HG02981 (cell line): Measurements from ENCODE around the gene KLHL26.

Source experiments
- ATAC-seq: cut with Tn5 transposase; IDR thresholded peaks from one replicate; pipeline ENCODE4 v1.9.1; 2021; ENCODE audit warnings: mild to moderate bottlenecking, moderate library complexity; ENCODE audit not compliant: unreplicated experiment

KLHL26 gene

DNA sequence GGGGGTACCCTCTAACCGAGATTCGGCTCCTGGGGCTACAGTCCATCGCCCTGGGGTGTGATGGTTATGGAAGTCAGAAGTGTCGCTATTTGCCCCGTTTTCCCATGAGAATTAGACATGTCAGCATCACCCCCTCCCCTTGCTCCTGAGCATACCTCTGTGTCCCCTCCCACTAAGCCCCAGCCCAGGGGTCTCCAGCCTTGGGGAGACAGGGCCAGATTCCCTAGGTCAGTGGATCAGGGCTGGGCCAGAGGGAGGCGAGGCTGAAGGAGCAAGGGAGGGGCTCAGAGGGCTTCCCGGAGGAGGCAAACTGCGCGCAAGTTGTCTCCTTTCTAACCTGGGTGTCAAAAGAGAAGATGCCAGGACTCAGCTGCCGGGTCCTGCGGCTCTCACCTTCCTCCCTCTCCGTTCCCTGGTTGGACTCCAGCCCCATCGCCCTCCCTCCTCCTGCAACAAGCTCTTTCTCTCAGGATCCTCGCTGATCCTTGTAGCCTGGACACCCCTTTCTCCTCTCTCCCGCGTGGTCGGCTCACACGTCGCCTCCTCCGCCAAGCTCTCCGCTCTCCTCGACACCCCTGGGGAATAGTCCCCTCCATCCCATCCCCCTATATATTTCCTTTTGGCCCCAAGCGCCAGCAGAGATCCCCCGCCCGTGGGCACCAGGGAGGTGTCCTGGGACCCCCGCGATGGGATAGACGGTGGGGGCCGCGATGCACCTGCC, 24.6 kb upstream of the KLHL26 start:
- ATAC-seq = no peak

DNA sequence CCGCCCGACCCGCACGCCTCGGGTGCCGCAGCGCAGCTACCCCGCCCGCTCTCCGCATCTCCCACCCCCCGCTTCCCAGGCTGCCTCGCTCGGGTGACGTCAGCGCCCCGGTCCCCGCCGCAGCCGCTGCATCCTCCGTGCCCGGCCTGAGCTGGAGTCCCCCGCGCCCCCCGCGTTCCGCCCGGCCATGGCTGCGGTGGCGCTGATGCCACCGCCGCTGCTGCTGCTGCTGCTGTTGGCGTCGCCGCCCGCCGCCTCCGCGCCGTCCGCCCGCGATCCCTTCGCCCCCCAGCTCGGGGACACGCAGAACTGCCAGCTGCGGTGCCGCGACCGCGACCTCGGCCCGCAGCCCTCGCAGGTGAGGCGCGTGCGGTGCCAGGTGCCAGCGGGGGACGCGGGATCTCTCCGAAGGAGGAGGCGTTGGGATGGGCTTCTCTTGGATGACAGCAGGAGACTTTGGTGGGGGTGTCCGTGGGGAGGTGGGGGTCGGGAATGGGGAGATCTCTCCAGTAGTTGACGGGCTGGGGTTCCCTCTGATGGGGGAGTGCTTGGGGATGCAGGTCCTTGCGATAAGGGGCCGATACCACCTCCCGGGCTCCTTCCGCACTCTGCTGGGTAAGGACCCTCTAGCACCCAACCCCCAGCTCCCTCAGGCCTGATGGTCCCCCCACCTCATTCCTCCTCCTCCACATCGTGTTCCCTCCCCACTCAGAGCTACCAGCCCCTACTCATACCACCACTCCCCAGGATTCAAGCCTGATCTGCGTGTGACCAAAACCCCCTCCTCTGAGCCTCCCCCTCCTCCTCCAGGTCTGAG, 23.8 kb upstream of the KLHL26 start, which contains the start of gene TMEM59L:
TMEM59L (plus strand) TSS at position 99 of the 817 bp plus-strand sequence; CDS start at position 188, 89 bp downstream.
- no peak for ATAC-seq

DNA sequence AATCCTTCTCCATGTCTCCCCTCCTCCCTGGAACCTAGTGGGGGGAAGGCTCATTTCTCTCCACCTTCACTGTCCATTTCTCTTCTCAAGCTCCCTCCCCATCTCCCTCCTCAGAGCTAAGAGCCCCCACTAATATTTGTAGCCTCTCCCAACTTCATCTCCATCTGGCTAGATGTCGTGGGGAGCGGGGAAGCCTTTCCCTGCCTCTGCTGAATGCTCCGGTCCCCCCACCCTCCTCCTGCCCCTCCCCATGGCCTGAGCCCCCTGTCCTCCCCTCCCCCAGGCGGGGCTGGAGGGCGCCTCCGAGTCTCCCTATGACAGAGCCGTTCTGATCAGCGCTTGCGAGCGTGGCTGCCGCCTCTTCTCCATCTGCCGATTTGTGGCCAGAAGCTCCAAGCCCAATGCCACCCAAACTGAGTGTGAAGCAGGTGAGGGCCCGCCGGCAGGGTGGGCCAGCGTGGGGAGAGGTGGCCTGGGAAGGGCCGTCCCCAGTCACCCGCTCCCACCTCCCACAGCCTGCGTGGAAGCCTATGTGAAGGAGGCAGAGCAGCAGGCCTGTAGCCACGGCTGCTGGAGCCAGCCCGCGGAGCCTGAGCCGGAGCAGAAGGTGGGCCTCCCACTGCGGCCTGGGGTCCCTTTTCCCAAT, 23.1 kb upstream of the KLHL26 start:
- no peak for ATAC-seq

DNA sequence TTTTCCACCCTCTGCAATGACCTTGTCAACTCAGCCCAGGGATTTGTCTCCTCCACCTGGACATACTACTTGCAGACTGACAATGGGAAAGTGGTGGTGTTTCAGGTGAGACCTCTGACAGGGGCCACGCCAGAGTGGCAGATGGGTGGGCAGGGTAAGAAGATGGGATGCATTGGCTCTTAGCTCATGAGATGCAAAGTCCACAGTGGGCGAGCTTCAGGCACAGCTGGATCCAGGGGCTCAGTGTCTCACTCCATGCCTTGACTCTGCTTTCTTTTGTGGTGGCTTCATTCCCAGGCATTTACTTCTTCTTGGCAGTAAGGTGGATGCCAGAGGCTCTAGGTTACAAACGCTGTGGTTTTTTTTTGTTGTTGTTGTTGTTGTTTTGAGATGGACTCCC, 20.8 kb upstream of the KLHL26 start:
- ATAC-seq = no peak

DNA sequence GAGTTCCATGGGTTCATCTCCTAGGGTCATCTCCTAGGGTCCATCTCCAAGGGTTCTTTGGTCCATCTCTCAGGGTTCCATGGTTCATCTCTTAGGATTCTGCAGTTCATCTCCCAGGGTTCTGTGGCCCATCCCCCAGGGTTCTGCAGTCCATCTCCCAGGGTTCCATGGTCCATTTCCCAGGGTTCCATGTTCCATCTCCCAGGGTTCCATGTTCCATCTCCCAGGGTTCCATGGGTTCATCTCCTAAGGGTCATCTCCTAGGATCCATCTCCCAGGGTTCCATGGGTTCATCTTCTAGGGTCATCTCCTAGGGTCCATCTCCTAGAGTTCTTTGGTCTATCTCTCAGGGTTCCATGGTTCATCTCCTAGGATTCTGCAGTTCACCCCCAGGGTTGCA, 19.3 kb upstream of the KLHL26 start:
- ATAC-seq = no peak

DNA sequence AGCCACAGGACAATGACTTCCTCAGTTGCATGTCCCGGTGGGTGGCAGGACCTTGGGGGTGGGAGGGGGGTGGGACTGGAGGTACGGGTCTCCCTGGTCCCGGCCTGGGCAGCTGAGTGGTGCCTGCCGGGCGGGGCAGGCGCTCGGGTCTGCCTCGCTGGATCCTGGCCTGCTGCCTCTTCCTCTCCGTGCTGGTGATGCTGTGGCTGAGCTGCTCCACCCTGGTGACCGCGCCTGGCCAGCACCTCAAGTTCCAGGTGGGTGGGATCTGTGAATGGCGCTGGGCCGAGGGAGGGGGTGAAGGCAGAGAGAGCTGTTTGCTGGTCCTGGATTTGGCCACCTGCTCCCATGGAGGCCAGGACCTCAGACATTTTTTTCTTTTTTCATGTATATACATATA, 18.6 kb upstream of the KLHL26 start:
- ATAC-seq = no peak

DNA sequence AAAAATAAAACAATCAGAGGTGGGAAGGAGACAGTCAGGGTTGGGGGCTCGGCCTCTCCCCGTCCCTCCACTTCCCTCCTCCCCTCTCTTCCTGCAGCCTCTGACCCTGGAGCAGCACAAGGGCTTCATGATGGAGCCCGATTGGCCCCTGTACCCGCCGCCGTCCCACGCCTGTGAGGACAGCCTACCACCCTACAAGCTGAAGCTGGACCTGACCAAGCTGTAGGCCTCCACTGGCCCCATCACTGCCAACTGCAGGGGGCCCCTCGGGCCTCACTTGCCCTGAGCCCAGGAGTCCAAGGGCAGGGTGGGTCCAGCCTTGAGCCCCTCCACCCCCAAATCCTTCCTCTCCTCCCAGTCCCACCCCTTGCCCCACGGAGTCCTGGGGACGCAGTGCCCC, 16.5 kb upstream of the KLHL26 start:
- no peak for ATAC-seq

DNA sequence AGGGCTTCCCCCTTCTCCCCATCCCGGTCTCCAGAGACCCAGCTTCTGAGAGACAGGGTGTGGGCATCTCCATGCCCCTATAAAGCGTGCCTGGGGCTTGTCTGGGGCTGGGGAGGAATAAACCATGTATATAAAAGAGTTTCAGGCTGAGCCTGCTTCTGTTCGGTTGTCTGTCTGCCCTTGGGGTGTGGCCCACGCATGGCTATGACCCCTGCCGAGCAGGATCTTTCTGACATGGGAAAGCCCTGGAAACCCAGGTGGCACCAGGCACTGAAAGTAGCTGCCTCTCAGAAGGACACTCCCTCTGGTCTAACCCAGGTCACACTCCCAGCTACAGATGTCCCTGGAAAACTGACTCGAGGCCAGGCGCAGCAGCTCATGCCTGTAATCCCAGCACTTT, 15.9 kb upstream of the KLHL26 start:
- no peak for ATAC-seq

DNA sequence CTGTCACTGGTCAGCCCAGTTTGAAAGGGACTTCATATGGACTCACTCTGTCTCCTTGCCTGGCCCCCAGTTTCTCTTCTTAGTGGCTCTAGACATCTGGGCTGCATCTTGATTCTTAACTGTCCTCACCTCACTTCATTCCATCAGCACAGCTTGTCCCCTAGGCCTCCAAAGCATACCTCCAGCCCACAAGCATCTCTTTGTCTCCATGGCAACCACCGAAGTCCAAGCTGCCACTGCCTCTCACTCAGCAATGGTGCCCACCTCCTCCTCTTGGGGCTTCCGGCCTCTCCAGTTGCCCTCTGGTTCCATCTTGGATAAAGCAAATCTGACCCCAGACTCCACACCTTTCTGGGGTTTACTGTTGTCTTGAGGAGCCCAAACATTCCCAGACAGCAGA, 9.9 kb upstream of the KLHL26 start:
- no peak for ATAC-seq

DNA sequence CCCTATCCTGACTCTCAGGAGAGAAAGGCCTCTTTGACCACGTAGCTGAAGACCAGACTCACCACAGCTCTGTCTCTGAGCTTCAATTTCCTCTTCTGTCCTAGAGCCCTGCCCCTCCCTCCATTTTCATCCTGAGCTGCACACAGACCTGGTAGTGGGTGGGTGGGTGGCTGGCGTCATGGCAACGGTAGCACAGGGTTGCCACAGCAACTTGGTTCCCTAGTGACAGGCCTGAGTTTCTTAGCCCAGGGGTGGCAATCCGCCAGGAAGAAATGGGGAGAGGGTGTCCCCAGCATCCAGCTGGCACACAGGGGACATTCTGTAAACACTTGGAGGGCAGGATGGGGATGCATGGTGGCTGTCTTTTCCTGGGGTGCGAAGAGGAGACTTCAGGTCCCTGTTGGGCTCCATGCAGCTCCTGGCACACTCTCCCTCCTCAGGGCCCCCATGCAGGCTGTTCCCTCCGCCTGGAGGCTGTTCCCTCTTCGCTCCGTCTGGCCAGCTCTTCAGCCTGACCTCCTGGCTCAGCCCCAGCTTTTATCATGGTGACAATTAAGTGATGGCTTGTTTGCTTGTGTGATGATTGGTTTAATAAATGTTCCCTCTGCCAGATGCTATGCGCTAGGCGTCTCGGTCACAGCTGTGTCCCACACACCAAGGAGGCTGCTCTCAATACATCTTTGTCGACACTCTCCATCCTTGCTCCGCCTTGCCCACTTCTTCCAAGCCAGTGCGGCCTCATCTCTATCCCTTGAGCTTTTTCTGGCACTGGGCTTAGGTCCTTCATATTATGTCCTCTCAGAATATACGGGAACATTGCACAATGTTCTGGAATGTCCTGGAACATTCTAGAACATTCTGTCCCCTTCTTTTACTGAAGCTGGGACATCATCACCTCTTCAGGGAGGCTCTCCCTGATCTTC, 7.4 kb upstream of the KLHL26 start:
- no peak for ATAC-seq

DNA sequence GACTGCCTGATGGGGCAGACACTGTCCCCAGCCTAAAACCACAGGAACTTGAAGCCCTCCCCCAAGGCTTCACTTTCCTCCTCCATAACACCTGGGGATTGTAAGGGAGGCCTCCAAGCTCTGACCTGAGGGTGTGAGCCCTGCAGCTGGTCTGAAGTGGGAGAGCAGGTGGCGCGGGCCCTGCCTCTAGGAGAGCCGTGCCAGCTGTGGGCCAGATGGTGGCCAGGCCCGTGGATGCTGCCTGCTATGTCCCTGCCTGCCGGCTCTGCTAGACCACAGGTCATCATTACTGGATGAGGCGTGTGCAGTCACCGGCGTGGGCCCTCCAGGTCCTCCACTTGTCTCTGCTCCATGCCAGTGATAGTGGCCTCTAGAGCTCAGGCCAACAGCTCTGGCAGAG, 3.5 kb upstream of the KLHL26 start:
- no peak for ATAC-seq

DNA sequence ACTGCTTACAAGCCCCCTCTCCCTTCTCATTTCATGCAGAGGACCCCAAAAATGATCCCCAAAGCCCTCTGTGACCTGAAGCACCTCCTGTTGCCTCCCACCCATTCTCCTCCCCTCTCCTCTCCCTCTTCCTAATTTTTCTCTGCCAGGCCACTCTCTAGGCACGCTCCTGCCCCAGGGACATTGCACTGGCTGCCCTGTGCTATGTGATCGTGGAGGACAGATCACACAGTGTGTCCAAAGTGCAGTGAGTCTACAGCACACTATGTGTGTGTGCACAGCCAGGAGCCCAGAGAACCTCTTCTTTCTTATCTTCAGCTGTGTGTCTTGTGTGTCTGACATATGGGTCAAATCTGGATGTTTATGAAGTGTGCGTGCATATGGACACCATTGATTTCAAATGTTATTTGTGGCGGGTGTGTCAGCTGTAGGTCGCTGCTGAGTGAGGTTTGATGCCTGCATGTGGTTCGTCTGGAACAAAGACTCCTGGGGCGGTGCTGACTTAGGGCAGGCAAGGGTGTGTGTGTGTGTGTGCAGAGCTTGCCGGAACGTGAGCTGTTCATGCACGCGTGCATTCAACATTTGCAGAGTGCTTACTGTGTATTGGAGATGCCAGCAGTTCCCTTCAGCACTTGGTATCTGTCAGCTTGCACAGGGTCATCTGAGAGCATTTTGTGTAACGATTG, 2.1 kb upstream of the KLHL26 start:
- no peak for ATAC-seq

DNA sequence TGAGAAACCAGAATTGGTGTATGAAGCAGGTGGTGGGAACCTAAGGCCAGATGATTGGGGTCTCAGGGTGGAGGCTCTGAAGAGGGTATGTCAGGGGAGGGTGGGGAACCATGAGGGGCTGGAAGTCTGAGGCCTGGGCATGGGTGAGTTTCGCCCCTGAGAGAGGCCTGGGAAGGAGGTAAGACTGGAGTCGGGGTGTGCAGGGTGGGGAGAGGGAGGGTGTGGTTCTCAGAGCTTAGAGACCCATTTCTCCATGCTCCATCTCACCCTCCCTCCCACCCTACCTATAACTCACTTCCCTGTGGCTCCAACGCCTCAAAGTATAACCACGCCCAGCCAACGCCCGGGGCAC, 1.0 kb upstream of the KLHL26 start:
- ATAC-seq = no peak

DNA sequence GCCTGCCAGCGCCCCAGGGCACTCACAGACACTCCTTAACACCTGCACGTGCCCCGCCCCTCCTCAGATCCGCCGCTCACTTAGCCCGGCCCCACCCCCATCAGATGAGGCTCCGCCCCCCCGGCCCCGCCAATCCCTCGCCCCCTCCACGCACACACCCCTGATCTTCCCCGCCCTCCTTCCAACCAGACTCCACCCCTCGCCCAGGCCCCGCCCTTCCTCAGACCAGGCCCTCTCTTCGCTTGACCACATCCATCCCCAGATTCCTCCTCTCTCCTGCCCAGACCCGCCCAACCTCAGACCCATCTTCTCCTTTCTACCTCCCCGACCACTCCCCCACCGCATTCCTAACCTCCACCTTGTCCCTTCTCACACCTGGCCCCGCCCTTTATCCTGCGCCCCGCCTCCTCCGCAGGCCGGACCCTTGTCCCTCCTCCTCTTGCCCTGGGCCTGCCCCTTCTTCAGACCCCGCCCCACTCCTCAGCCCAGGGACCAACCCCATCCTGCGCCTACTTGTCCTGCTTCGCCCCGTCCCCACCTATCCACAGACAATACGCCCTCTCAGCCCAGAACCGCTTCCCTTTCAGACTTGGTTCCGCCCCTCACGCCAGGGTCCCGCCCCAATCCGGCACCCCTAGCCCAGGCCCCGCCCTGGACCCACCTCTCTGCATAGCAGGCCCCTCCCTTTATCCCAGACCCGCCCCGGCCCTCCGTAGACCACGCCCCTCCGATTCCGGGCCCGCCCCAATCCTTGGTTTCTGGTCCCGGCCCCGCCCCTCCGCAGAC, 452 bp upstream of the KLHL26 start:
- ATAC-seq = peak; percentile 87

DNA sequence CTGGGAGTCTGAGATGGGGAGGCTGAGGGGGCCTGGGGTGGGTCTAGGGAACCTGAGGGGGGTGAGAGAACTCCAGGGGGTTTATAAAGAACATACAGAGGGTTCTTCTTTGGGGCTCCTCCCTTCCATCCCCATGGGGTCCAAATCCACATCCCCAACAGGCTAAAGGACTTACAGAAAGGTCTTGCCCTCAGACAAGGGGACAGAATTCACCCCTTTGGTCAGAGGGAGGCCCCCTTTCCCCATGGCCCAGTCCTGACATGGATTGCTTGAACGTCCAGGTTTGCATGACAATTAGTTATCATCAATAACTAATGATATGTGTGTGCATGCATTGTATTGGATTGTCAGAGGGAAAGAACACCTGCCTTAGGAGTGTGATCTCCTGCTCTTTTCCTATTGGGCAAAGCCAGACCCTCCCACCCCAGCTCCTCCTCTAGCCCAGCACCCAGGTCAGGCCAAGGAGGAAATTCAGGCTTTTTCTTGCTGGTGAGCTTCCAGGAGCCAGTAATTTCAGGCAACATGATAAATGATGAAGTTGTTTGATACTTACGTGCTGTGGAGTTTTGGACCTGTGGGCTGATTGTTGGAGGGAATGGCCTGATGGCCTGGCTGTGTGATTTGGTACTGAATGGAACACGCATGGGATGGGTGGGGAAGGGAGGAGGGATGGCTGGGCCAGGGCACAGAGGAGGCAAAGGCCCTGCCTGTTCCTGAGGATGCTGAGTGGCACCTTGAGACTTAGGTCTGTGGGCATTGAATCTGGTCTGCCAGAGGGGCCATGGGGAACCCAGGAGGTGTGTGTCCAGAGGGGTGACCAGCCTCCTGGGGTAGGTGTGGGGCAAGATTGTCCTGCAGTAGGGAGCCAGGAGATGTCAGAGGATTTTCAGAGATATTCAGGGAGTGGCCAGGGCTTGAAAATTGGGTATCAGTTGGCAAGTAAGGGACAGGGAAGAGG, 1.1 kb downstream of the KLHL26 start:
- ATAC-seq = no peak

DNA sequence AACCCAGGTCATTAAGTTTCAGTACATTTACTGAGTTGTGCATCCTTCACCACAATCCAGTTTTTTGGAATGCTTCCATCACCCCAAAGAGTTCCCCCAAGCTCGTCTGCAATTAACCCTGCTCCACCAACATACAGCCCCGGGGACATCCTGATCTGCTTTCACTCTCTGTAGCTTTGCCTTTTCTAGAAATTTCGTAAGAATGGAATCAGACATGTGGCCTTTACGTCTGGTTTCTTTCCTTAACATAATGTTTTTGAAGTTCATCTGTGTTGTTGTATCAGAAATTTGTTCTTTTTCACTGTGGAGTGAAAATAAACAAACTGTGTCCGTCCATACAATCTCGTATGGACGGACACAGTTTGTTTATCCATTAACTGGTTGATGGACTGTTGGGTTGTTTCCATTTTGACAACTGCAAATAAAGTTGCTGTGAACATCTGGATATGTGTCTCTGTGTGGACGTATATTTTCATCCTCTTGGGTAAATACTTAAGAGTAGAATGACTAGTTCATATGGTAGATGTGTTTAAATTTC, 2.9 kb downstream of the KLHL26 start:
- ATAC-seq = no peak

DNA sequence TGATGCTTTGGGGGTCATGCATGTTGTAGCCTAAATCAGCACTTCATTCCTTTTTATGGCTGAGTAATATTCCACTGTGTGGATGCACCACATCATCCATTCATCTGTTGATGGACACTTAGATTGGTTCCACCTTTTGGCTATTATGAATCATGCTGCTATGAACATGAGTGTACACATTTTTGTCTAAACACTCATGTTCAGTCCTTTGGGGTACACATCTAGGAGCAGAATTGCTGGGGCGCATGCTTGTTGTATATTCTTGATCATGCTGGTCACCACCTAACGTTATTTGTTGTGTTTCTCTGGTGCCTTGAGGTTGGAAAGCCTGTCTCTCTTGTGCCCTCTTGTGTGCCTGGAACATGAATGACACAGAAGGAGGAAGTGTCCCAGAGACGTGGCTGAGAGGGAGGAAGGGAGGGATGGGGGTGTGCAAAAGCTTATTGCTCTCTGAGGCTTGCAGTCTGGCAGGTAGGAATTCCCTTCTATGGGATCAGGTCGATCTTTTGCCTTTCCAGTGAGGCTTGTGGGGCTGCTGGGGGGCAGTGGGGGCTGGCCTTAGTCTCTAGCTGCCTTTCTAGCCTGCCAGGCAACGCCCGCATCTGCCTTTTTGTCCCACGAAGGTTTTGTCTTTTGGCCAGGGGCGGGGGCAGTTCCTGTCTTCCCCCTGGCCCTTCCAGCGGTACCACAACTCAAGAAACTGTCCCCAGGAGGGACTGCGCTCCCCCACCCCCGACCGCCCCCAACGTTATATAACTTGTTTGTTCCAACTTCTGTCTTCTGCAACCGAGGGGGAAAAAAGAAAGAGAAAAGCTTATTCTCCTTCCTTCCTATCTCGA, 7.6 kb downstream of the KLHL26 start:
- ATAC-seq = no peak
